Spleen (tissue), 7 donors: ENCODE results near the gene CHRM3.

Source experiments
- CTCF ChIP-seq, 11 experiments: fragments of 200-600 bp in 7 of 11; fragments of 450-650 bp in 4 of 11; sonication (generic) in 4 of 11; IDR thresholded peaks in 8 of 11; conservative IDR thresholded peaks in 3 of 11; 1 replicate in 7 of 11; 2 replicates in 4 of 11; pipeline versions ENCODE4 v1.4.0 to v1.8.0; 2016 to 2021; ENCODE audit warnings: antibody characterized with exemption in 11 of 11, inconsistent platforms in 4 of 11, mild to moderate bottlenecking in 1 of 11
- POLR2A ChIP-seq, 3 donors: fragments of 450-650 bp; IDR thresholded peaks; one replicate each; pipeline ENCODE4 v1.5.1; 2017; ENCODE audit warnings: antibody characterized with exemption in 3 of 3, mild to moderate bottlenecking in 1 of 3
- donor health status: DM: no; HTN: no; CAD: no; lungs with moderate emphysema.
- donor health status: DM: no; HTN: no; CAD: no.
- donor health status: DM: no; HTN: no; CAD: no.

GRCh38 chr1:239383714-239384113 is 2.7 kb upstream of the CHRM3 start:
- TF ChIP-seq CTCF (IDR thresholded peaks at IDR 0.05 in 8 of 11, conservative IDR thresholded peaks at IDR 0.05 in 3 of 11) (no peak), POLR2A (IDR thresholded peaks at IDR 0.05) (no peak)
